Measurements from ENCODE around the gene SPTAN1. TPM values are rescaled to one million over a fixed set of nuclear protein-coding genes. Genes with fewer than 3 reads are reported as not detected.

The SPTAN1 gene
- total RNA-seq, 1 experiment from 2014 or later, result 167 TPM

Small RNA genes lying within 50 kb of the gene (small RNA-seq; reads per million reads assigned to genes)
- gene RNU7-171P, result not detected

Other genes with a start within 250 kb of the SPTAN1 start
- 20.8 and 28.2 TPM in 2 replicates for gene TRUB2, start 230.1 kb upstream of the SPTAN1 start, total RNA-seq (2014; rRNA removed; shearing (Covaris generic); ENCODE audit: low replicate concordance)
- gene COQ4, start 229.7 kb upstream of the SPTAN1 start, total RNA-seq (2014; rRNA removed; shearing (Covaris generic); ENCODE audit: low replicate concordance), result 28.3 and 40.1 TPM in 2 replicates
- gene SLC27A4, start 212.1 kb upstream of the SPTAN1 start, total RNA-seq (2014; rRNA removed; shearing (Covaris generic); ENCODE audit: low replicate concordance), result 18.5 and 24.4 TPM in 2 replicates
- 22.7 and 33.4 TPM in 2 replicates for gene URM1, start 181.2 kb upstream of the SPTAN1 start, total RNA-seq (2014; rRNA removed; shearing (Covaris generic); ENCODE audit: low replicate concordance)
- 12.2 and 19.8 TPM in 2 replicates for gene CERCAM, start 131.7 kb upstream of the SPTAN1 start, total RNA-seq (2014; rRNA removed; shearing (Covaris generic); ENCODE audit: low replicate concordance)
- 37.8 and 69.5 TPM in 2 replicates for gene ODF2, start 96.6 kb upstream of the SPTAN1 start, total RNA-seq (2014; rRNA removed; shearing (Covaris generic); ENCODE audit: low replicate concordance)
- 26.5 and 32.7 TPM in 2 replicates for gene GLE1, start 47.9 kb upstream of the SPTAN1 start, total RNA-seq (2014; rRNA removed; shearing (Covaris generic); ENCODE audit: low replicate concordance)
- gene DYNC2I2, start 104.3 kb downstream of the SPTAN1 start, total RNA-seq (2014; rRNA removed; shearing (Covaris generic); ENCODE audit: low replicate concordance), result 38.9 and 73.2 TPM in 2 replicates
- 378 and 638 TPM in 2 replicates for gene SET, start 136.6 kb downstream of the SPTAN1 start, total RNA-seq (2014; rRNA removed; shearing (Covaris generic); ENCODE audit: low replicate concordance)
- 0.04 TPM in 1 of 2 replicates, not detected in the other for gene PKN3, start 149.9 kb downstream of the SPTAN1 start, total RNA-seq (2014; rRNA removed; shearing (Covaris generic); ENCODE audit: low replicate concordance)
- gene ZDHHC12, start 171.5 kb downstream of the SPTAN1 start, total RNA-seq (2014; rRNA removed; shearing (Covaris generic); ENCODE audit: low replicate concordance), result 29.3 and 47.6 TPM in 2 replicates
- 25.4 and 25.6 TPM in 2 replicates for gene ZER1, start 219.3 kb downstream of the SPTAN1 start, total RNA-seq (2014; rRNA removed; shearing (Covaris generic); ENCODE audit: low replicate concordance)
- gene TBC1D13, start 234.7 kb downstream of the SPTAN1 start, total RNA-seq (2014; rRNA removed; shearing (Covaris generic); ENCODE audit: low replicate concordance), result 6.7 and 9.5 TPM in 2 replicates